ENCODE measurements around the gene MAGEA8. TPM values are rescaled to one million over a fixed set of nuclear protein-coding genes. Genes with fewer than 3 reads are reported as not detected.
"Not testable (repeated sequence)": the region's sequence is repeated elsewhere in the genome, so short reads cannot be mapped to it uniquely, and the experiment has no call there.

Gene MAGEA8
- total and polyA plus RNA-seq, 4 donors = not detected

GRCh38 chrX:149927245-149927963 lies 46.4 kb downstream of the MAGEA8 start:
- ATAC-seq (ENCODE audit: insufficient read depth, low FRiP score) = not testable (repeated sequence)

GRCh38 chrX:149927964-149928258 lies 46.9 kb downstream of the MAGEA8 start:
- not testable (repeated sequence) for H3K36me3 ChIP-seq (ENCODE audit: control insufficient read depth in 4 of 4, insufficient read depth in 4 of 4, low read length in 4 of 4); H3K27ac ChIP-seq (ENCODE audit: low read depth in 1 of 2, low read length in 1 of 2); H3K9ac ChIP-seq (ENCODE audit: insufficient read depth in 1 of 2, low read length in 2 of 2); H3K4me1 ChIP-seq (ENCODE audit: control insufficient read depth in 5 of 5, insufficient read depth in 5 of 5, low read length in 5 of 5); H3K27me3 ChIP-seq (ENCODE audit: control insufficient read depth in 3 of 3, insufficient read depth in 3 of 3, low read length in 2 of 3); DNase-seq; H3K9me3 ChIP-seq (ENCODE audit: control insufficient read depth in 4 of 4, insufficient read depth in 3 of 4, low read length in 3 of 4); ATAC-seq (ENCODE audit: insufficient read depth, low FRiP score); H3K4me3 ChIP-seq
- WGBS, 2 donors = no CpG with 5 or more reads among the region's 1 CpG

More at GRCh38 chrX:149927245-149927963, 46.4 kb downstream of the MAGEA8 start:
- H3K27ac ChIP-seq (ENCODE audit: low read depth in 1 of 2, low read length in 1 of 2); H3K27me3 ChIP-seq (ENCODE audit: control insufficient read depth in 3 of 3, insufficient read depth in 3 of 3, low read length in 2 of 3); H3K9me3 ChIP-seq (ENCODE audit: control insufficient read depth in 4 of 4, insufficient read depth in 3 of 4, low read length in 3 of 4); H3K4me3 ChIP-seq; H3K9ac ChIP-seq (ENCODE audit: insufficient read depth in 1 of 2, low read length in 2 of 2); H3K36me3 ChIP-seq (ENCODE audit: control insufficient read depth in 4 of 4, insufficient read depth in 4 of 4, low read length in 4 of 4); H3K4me1 ChIP-seq (ENCODE audit: control insufficient read depth in 5 of 5, insufficient read depth in 5 of 5, low read length in 5 of 5); DNase-seq: not testable (repeated sequence)
- WGBS, 2 donors = 82% methylated on average over 1 of the region's 8 CpGs; no CpG with 5 or more reads in 1 of the 2 donors

GRCh38 chrX:149928635-149929034 lies 47.7 kb downstream of the MAGEA8 start:
- ATAC-seq (ENCODE audit: insufficient read depth, low FRiP score); H3K4me1 ChIP-seq (ENCODE audit: control insufficient read depth in 5 of 5, insufficient read depth in 5 of 5, low read length in 5 of 5); H3K9me3 ChIP-seq (ENCODE audit: control insufficient read depth in 4 of 4, insufficient read depth in 3 of 4, low read length in 3 of 4); H3K4me3 ChIP-seq; DNase-seq; H3K9ac ChIP-seq (ENCODE audit: insufficient read depth in 1 of 2, low read length in 2 of 2); H3K27me3 ChIP-seq (ENCODE audit: control insufficient read depth in 3 of 3, insufficient read depth in 3 of 3, low read length in 2 of 3); H3K27ac ChIP-seq (ENCODE audit: low read depth in 1 of 2, low read length in 1 of 2); H3K36me3 ChIP-seq (ENCODE audit: control insufficient read depth in 4 of 4, insufficient read depth in 4 of 4, low read length in 4 of 4): not testable (repeated sequence)
- 77% methylated on average over 1 of the region's 1 CpG; no CpG with 5 or more reads in 1 of the 2 donors for WGBS, 2 donors

GRCh38 chrX:149929400-149929799 lies 48.4 kb downstream of the MAGEA8 start, which contains the start of gene HSFX4:
HSFX4 (plus strand) TSS chrX:149929573; CDS start chrX:149929645, 72 bp downstream.
- not testable (repeated sequence) for H3K4me1 ChIP-seq (ENCODE audit: control insufficient read depth in 5 of 5, insufficient read depth in 5 of 5, low read length in 5 of 5); H3K27me3 ChIP-seq (ENCODE audit: control insufficient read depth in 3 of 3, insufficient read depth in 3 of 3, low read length in 2 of 3); ATAC-seq (ENCODE audit: insufficient read depth, low FRiP score); H3K4me3 ChIP-seq; H3K36me3 ChIP-seq (ENCODE audit: control insufficient read depth in 4 of 4, insufficient read depth in 4 of 4, low read length in 4 of 4); H3K9me3 ChIP-seq (ENCODE audit: control insufficient read depth in 4 of 4, insufficient read depth in 3 of 4, low read length in 3 of 4); H3K9ac ChIP-seq (ENCODE audit: insufficient read depth in 1 of 2, low read length in 2 of 2); H3K27ac ChIP-seq (ENCODE audit: low read depth in 1 of 2, low read length in 1 of 2); DNase-seq
- WGBS, 2 donors = 75 to 100% methylated on average over 1 to 3 of the region's 7 CpGs

- H3K36me3 ChIP-seq (ENCODE audit: control insufficient read depth in 4 of 4, insufficient read depth in 4 of 4, low read length in 4 of 4); H3K4me3 ChIP-seq; DNase-seq; ATAC-seq (ENCODE audit: insufficient read depth, low FRiP score); H3K4me1 ChIP-seq (ENCODE audit: control insufficient read depth in 5 of 5, insufficient read depth in 5 of 5, low read length in 5 of 5); H3K9ac ChIP-seq (ENCODE audit: insufficient read depth in 1 of 2, low read length in 2 of 2); H3K9me3 ChIP-seq (ENCODE audit: control insufficient read depth in 4 of 4, insufficient read depth in 3 of 4, low read length in 3 of 4); H3K27ac ChIP-seq (ENCODE audit: low read depth in 1 of 2, low read length in 1 of 2); H3K27me3 ChIP-seq (ENCODE audit: control insufficient read depth in 3 of 3, insufficient read depth in 3 of 3, low read length in 2 of 3): not testable (repeated sequence)
- 31 to 60% methylated on average over 1 to 2 of the region's 4 CpGs for WGBS, 2 donors
These were observed 50.4 kb downstream of the MAGEA8 start for GRCh38 chrX:149931355-149931754.

- H3K4me3 ChIP-seq; H3K36me3 ChIP-seq (ENCODE audit: control insufficient read depth in 4 of 4, insufficient read depth in 4 of 4, low read length in 4 of 4); H3K9me3 ChIP-seq (ENCODE audit: control insufficient read depth in 4 of 4, insufficient read depth in 3 of 4, low read length in 3 of 4); DNase-seq; ATAC-seq (ENCODE audit: insufficient read depth, low FRiP score); H3K4me1 ChIP-seq (ENCODE audit: control insufficient read depth in 5 of 5, insufficient read depth in 5 of 5, low read length in 5 of 5); H3K27me3 ChIP-seq (ENCODE audit: control insufficient read depth in 3 of 3, insufficient read depth in 3 of 3, low read length in 2 of 3); H3K27ac ChIP-seq (ENCODE audit: low read depth in 1 of 2, low read length in 1 of 2); H3K9ac ChIP-seq (ENCODE audit: insufficient read depth in 1 of 2, low read length in 2 of 2): not testable (repeated sequence)
- 90 to 92% methylated on average over 2 of the region's 2 CpGs for WGBS, 2 donors
These were observed 51.2 kb downstream of the MAGEA8 start for GRCh38 chrX:149932150-149932549.

GRCh38 chrX:149932970-149933369 lies 52.0 kb downstream of the MAGEA8 start:
- H3K4me1 ChIP-seq (ENCODE audit: control insufficient read depth in 5 of 5, insufficient read depth in 5 of 5, low read length in 5 of 5); ATAC-seq (ENCODE audit: insufficient read depth, low FRiP score); DNase-seq; H3K9ac ChIP-seq (ENCODE audit: insufficient read depth in 1 of 2, low read length in 2 of 2); H3K27me3 ChIP-seq (ENCODE audit: control insufficient read depth in 3 of 3, insufficient read depth in 3 of 3, low read length in 2 of 3); H3K36me3 ChIP-seq (ENCODE audit: control insufficient read depth in 4 of 4, insufficient read depth in 4 of 4, low read length in 4 of 4); H3K9me3 ChIP-seq (ENCODE audit: control insufficient read depth in 4 of 4, insufficient read depth in 3 of 4, low read length in 3 of 4); H3K4me3 ChIP-seq; H3K27ac ChIP-seq (ENCODE audit: low read depth in 1 of 2, low read length in 1 of 2): not testable (repeated sequence)
- WGBS, 2 donors = 100% methylated on average over 1 of the region's 5 CpGs

- 78 to 89% methylated on average over 6 to 18 of the region's 21 CpGs for WGBS, 2 donors
- ATAC-seq (ENCODE audit: insufficient read depth, low FRiP score) = not testable (repeated sequence)
These were observed 52.6 kb downstream of the MAGEA8 start for GRCh38 chrX:149933547-149933946.

More at GRCh38 chrX:149933547-149933946, 52.6 kb downstream of the MAGEA8 start:
- H3K27ac ChIP-seq (ENCODE audit: low read depth in 1 of 2, low read length in 1 of 2); DNase-seq; H3K9me3 ChIP-seq (ENCODE audit: control insufficient read depth in 4 of 4, insufficient read depth in 3 of 4, low read length in 3 of 4); H3K27me3 ChIP-seq (ENCODE audit: control insufficient read depth in 3 of 3, insufficient read depth in 3 of 3, low read length in 2 of 3); H3K36me3 ChIP-seq (ENCODE audit: control insufficient read depth in 4 of 4, insufficient read depth in 4 of 4, low read length in 4 of 4); H3K9ac ChIP-seq (ENCODE audit: insufficient read depth in 1 of 2, low read length in 2 of 2); H3K4me3 ChIP-seq; H3K4me1 ChIP-seq (ENCODE audit: control insufficient read depth in 5 of 5, insufficient read depth in 5 of 5, low read length in 5 of 5): not testable (repeated sequence)

Measured in lung (tissue), 10 donors.